Stimulated activated CD4-positive, alpha-beta T cell treated with anti-CD3 and anti-CD28 coated beads, Interleukin-12 subunit alpha, Interleukin-12 subunit beta, amount 100 ng/mL, for 48 hours (primary cell): ENCODE measurements around the gene SKIDA1.

Source experiments
- DNase-seq, 3 donors: peaks; one replicate each; pipeline ENCODE4 v3.0.0-alpha.2; 2020; ENCODE audit warnings: low read depth in 2 of 3, low spot score in 1 of 3

The SKIDA1 gene

DNA sequence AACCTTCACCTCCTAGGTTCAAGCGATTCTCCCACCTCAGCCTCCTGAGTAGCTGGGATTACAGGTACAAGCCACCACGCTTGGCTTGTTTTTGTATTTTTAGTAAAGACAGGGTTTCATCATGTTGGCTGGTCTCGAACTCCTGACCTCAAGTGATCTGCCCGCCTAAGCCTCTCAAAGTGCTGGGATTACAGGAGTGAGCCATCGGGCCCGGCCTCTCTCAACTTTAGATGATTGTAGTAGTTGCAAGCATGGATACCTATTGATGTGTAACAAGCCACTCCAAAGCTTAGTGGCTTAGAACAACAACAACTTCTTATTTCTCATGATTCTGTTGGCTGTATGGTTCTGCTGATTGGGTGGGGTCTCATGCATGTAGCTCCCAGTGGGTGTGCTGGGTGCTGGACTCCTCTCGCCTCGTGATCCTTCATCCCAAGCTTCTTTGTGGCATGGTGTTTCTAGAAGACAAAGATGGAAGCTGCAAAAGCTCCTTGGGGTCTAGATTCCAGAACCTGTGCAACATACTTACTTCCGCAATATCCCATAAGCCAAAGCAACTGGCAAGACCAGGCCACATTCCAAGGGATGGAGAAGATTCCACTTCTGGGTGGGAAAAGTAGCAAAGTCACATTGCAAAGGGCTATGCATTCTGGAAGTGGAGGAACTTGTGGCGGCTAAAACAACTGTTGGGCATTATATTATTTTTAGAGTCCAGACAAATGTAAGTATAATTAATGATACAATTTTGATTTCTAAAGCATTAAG, 37.9 kb downstream of the SKIDA1 start:
- DNase-seq, result no peak

GRCh38 chr10:21482821-21483220, 42.7 kb downstream of the SKIDA1 start:
- DNase-seq, result no peak

- DNase-seq, result no peak
Measured at GRCh38 chr10:21481407-21481806, 44.1 kb downstream of the SKIDA1 start.

- DNase-seq, result no peak
Measured at GRCh38 chr10:21479570-21480315, 45.7 kb downstream of the SKIDA1 start.

DNA sequence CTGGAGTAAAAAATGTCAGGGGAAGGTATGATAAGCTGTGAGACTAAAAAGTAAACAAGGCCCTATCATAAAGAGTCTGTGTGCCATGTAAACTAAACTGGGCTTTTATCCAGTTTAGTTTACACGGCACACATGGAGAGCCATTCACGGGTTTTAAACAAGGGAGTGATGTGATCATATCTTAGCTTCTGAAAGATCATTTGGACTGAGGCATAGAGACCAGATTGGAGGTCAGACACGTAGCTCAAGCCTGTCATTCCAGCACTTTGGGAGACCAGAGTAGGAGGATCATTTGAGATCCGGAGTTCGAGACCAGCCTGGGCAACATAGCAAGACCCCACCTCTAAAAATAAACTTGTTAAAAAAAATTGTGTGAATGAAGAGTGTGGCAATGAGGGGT, 50.1 kb downstream of the SKIDA1 start:
- DNase-seq, result no peak

- no peak for DNase-seq
Measured at GRCh38 chr10:21473541-21473940, 51.9 kb downstream of the SKIDA1 start.

DNA sequence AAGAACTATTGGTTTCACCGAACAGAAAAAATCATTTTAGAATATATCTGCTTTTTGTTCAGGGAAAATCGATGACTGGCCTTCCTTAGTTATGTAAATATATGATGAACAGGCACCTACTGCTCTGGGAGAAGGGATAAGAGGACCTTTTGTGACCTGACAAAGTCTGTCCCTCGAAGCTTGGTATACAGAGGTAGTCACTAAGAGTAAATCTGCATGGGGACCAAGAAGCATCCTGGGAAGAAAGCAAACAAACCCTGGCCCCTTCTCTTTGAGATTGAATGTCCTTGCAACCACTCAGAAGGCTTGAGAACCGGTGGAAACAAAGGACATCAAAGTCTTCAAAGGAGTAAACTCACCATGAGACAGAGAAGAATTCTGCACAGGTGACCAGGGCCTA, 52.3 kb downstream of the SKIDA1 start:
- no peak for DNase-seq

- no peak for DNase-seq
Measured at GRCh38 chr10:21468086-21468485, 57.4 kb downstream of the SKIDA1 start.

- DNase-seq, result no peak
Measured at GRCh38 chr10:21467633-21468032, 57.8 kb downstream of the SKIDA1 start.

DNA sequence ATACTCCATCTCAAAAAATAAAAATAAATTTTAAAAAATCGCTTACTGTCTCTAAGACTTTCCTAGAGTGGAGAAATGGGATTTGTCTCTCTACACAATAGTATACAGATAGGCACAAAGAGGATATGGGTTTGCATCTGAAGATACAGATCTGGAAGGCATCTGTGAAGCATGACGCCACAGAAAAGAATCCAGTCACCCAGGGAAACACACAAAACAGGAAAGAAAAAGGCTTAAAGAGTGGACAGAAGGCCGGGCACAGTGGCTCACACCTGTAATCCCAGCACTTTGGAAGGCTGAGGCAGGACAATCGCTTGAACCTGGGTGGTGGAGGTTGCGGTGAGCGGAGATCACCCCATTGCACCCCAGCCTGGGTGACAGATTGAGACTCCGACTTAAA, 61.3 kb downstream of the SKIDA1 start:
- DNase-seq, result no peak
